Measurements from ENCODE around the gene AP5Z1.
A peak's percentile ranks its signal among the peaks of the same experiment; 100 is the strongest.

AP5Z1 gene

DNA sequence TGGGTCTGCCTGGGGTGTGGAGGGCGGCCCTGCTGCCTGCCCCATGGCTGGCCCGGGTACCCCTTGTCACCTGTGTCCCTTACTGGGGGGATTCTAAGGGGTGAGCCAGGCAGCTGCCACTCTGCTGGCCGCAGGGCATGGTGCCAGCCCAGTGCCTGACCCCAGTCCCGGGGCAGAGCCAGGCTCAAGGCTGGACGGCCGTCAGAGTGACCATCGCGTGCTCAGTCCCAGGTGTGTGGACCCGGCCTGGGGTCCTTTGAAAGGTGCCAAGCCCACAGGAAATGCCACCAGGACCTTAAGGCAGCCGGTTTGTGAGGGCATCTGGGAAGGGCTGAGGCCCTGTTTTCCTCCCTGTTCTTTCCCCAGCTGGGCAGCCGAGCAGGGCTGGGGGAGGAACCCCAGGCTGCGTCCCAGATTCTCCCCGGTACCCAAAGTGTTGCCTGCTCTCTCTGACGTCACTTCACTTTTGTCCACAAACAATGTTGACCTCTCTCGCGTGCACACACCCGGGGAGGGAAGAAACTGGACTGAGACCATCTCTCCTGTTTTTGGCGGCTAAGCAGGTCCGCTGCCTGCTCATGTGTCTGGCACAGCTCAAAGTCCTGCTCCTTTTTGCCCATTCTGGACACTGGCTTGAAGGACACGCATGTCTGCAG, 48.8 kb downstream of the AP5Z1 start:
- no peak for DNase-seq

GRCh38 chr7:4825081-4825480, 49.7 kb downstream of the AP5Z1 start:
- no peak for DNase-seq

DNA sequence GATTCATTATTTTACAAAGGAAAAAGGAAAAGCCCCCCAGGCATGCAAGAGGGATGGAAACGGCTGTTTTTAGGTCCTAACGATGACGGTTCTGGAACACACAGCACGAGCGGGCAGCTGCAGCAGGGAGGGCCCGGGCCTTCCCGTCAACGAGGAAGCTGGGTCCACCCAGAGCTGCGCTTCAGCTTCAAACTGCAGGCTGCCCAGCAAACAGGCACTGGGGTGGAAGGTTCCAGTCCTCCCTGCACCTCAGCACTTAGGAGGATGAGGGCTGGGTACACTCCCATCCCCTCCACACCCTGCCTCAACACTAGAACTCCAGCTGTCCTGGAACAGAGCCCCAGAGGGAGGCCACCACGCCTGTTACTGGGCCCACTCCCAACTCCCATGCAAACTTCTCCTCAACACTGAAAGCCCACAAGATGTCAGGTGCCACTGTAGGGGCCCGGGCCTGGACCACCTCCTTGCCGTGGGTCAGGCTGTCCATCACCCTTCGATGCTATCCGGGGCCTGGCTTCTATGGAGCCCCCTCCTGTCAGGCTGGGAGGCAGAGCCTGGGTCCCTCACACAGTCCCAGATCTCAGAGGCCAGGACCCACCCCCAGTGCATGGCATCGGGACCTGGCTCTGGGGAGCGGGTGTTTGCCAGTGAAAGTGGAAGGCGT, 53.4 kb downstream of the AP5Z1 start:
- DNase-seq: no peak

DNA sequence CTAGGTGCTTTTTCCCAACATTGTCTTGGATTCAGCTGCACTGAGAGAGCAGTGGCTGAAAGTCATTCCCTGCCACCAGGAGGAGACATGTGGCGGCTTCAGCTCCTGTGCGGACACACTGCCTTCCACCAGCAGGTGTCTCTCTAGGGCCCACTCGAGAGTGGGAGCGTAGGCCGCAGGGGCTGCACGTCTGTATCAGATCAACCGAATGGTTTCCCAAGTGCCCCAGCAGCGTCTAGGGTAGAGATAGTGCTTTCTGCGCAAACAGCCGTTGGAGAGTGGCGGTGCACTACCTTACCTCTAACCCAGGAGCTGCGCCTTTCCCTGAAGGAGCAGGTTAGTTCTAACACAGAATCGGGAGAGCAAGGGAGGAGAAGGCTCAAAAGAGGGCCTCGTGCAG, 54.8 kb downstream of the AP5Z1 start:
- peak; percentile 72 for DNase-seq

- no peak for DNase-seq
These were observed 56.5 kb downstream of the AP5Z1 start for GRCh38 chr7:4831723-4832495.

- no peak for DNase-seq
These were observed 57.3 kb downstream of the AP5Z1 start for GRCh38 chr7:4832711-4833110.

- DNase-seq: no peak
These were observed 57.8 kb downstream of the AP5Z1 start for GRCh38 chr7:4833176-4833575.

DNA sequence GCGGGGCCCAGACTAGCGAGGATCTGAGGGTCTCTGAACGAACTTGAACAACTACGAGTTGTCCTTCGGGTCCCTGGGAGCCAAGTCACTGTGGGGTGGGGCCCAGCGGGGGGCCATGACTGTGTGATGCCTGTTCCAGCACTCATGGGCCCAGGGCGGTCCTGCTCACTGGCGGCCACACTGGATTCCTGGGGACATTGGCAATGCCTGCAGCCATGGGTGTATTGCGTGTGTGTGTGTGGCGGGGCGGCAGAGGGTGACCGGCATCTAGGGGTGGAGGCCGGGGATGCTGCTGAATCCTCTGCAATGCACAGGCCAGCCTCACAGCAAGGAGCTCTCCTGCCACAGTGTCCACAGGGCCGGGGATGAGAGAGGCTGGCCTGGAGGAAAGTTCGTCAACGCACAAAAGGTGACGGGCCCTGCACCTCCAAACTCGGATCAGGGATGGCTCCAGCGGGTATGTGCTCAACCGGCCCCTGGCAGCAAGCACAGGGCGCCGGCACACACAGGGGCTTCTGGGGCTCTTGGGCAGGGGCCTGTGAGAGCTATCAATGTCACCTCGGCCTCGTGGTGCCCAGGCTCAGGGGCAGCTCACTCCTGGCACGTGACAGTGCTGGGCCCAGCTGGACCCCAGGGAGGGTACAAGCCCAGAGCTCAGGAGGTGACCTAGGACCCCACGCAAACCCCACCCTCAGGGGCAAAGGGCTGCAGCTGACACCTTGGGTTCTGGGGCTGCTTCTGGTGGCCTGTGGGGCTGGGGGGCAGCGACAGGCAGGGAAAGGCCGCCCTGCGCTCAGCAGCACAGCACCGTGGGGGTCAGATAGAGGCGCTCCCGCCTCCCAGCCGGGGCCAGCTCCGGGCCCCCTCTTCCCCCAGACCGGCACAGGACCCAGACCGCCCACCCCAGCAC, 58.5 kb downstream of the AP5Z1 start:
- no peak for DNase-seq

DNA sequence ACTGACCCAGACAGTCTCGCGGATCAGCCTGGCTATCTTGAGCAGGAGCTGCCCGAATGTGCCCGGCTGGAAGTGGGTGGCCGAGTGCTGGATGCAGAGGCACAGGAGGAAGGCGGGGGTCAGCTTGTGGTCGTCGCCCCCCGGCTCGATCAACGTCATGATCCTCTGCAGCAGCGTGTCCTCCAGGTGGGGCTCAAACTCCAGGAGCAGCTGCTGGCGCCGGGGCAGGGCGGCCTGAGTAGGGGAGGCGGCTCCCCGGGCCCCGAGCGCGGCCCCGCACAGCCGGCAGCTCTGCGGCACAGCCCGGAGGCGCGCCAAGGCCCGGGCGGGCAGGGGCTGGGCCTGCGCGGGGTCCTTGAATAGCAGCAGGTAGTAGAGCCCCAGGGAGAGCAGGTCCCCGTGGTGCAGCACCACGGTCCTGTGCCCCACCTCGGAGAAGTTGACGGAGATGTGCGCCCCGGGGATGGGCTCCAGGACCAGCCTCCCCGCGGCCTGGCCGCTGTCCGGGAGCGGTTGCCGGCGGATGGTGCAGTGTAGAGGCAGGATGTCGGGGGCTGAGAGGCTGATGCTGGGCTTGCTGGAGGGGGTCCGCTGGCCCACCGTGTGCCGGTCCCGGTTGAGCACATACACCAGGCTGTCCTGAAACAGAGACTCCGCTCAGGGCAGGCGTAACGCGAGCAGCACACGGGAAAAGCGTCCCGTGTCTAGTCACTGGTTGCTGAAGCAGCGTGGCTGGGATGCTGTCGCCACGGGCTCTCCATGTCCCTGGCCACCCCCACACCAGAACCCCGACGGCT, 59.4 kb downstream of the AP5Z1 start:
- DNase-seq: no peak

GRCh38 chr7:4835398-4836205, 60.2 kb downstream of the AP5Z1 start:
- DNase-seq: no peak

DNA sequence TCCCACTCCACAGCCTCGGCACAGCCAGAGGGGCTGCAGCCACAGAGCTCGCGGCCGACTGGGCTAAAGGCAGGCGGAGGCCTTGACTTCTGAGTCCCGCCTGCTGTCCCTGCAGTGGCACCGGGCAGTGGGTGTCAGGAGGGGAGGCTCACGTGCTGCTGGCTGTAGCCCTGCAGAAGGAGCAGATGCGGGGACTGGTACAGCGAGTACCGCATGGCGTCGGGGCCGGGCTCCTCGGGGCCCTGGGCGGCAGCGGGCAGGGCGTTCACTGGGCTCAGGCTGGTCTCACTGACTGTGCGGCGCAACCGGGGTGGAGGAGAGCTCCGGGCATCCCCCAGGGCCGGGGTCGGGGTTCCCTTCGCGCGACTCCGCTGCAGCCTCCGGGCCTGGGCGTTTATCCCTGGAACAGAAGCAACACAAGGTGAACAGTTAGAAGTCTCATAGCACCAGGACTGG, 60.8 kb downstream of the AP5Z1 start:
- DNase-seq: no peak

DNA sequence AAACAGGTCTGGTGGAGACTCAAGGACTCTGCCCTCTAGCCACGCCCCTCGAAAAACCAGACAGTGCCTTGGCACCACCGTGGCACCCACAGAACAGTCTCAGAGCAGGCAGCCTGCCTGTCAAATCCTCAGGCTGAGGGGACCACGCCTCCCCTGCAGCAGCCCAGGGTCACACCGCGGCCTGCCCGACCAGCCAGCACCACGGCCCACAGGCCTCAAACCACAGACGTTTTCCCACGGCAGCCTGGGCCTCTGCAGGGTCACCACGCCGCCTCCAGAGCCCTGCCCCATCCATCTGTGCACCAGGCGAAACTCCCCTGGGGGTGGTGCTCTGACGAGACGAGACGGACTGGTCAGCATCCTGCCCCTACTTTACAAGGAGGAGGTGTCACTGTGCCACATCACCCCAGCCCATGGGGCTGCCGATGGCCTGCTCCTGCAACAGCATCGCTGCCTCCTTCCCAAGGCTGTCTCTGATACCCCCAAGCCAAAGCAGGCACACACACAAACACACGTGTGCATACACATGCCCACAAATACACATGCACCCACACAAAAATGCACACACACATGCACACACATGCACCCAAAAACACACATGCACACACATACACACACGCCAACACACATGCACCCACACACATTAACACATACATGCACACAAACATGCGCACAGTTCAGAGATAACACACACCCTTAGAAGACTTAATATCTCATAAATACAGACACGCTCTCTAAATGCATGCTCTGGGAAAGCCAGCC, 61.8 kb downstream of the AP5Z1 start:
- no peak for DNase-seq

DNA sequence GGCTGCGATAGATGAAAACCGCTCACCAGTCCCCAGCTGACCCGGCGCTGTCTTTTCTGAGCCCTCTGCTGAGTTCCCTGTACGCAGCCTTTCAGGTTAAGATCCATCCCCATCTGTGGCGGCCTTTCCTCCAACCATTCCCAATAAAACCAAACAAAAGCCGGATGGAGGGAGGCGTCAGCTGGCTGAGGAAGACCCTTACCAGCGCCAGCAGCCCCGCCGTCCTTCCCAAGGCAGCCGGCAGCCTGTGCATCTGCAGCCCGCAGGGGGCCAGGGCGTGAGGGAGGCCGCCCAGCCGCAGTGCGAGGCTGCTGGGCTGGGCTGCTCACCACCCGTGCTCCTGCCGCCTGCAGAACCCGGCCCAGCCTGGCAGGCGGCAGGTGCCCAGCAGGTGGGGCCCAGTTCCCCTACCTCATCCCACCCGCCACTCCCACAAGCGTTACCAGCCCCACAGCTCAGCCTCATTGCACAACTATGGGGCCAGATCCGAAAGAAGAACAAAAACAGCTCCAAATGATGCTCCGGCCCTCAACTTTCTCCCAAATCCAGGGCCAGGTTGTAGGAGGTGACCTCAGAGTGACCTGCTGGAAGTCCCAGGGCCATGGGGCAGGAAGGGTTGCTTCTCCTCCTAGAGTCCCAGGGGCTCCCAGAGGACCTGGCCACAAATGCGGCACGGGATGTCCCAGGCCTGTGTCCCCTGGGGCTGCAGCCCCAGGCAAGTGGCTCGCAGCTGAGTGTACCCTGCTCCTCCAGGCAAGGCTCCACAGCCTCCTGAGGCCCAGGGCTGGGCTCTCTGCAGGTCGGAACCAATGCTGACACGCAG, 62.6 kb downstream of the AP5Z1 start:
- DNase-seq: no peak

- DNase-seq: no peak
These were observed 63.4 kb downstream of the AP5Z1 start for GRCh38 chr7:4838626-4839334.

DNA sequence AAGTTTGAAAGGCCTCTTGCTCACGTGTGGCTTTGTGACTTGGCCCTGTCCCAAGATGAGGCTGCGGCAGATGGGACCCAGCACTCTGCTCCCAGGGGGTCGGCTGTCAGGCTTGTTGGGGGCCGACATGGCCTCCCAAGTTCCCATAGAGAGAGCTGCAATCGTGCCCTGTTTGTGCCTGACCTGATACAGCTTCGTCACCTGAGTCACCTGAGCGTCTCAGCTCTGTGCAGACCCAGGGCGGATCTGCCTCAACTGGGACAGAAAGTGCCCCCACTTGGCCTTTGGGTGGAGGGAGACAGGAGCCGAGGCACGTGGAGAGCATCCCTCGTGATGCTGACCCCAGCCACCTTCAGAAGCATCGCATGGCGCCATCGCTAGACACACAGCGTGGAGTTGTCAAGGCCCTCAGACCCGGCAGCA, 64.7 kb downstream of the AP5Z1 start:
- DNase-seq: no peak
